IMR-90 (cell line): Measurements from ENCODE around the gene NLRC5. TPM values are rescaled to one million over a fixed set of nuclear protein-coding genes. Genes with fewer than 3 reads are reported as not detected.

Experiments used
- ATAC-seq: fragments of 200-7000 bp; cut with Tn5 transposase; 2 replicates; pipeline ENCODE4 v1.9.1; 2020; ENCODE audit warnings: low read depth, mild to moderate bottlenecking, moderate library complexity
- BruUV-seq: library from RNA; stranded (reverse); fragments of 400-500 nt; replicated peaks from 2 replicates; lab custom pipeline; 2021; lab: Mats Ljungman, UMichigan
- CTCF ChIA-PET: fragments of 300-600 bp; formaldehyde crosslinking; extraction: SDS; loops from one replicate; lab custom pipeline; 2021; ENCODE audit warnings: antibody characterized with exemption; lab: Yijun Ruan, JAX
- POLR2A ChIA-PET: fragments of 300-600 bp; sonication (Branson Sonifier 250); formaldehyde crosslinking; loops from one replicate; lab custom pipeline; 2022; ENCODE audit warnings: antibody characterized with exemption; ENCODE audit not compliant: unreplicated experiment; lab: Charles Lee
- DNase-seq: peaks from one replicate; pipeline ENCODE4 v3.0.0; 2013
- H2AFZ ChIP-seq: replicated peaks from 2 replicates; pipeline ENCODE3; 2013; ENCODE audit warnings: low read length, mild to moderate bottlenecking; ENCODE audit not compliant: poor library complexity
- H2AK5ac ChIP-seq: 2 replicates; pipeline ENCODE4 v1.6.1; 2013; ENCODE audit warnings: low read depth, low read length, inconsistent platforms
- H2AK9ac ChIP-seq: replicated peaks from 2 replicates; pipeline ENCODE3; 2013; ENCODE audit warnings: mild to moderate bottlenecking, low read depth, low read length, moderate library complexity; ENCODE audit not compliant: poor library complexity
- H2BK120ac ChIP-seq: 2 replicates; pipeline ENCODE4 v1.6.1; 2013; ENCODE audit warnings: low read depth, low read length, inconsistent platforms
- H2BK15ac ChIP-seq: 3 replicates; pipeline ENCODE4 v1.6.1; 2013; ENCODE audit warnings: low read depth, low read length, inconsistent platforms
- H2BK20ac ChIP-seq: 2 replicates; pipeline ENCODE4 v1.6.1; 2013; ENCODE audit warnings: low read depth, mild to moderate bottlenecking, inconsistent platforms, low read length, moderate library complexity
- H2BK5ac ChIP-seq: 2 replicates; pipeline ENCODE4 v1.6.1; 2013; ENCODE audit warnings: mild to moderate bottlenecking, low read depth, low read length, inconsistent platforms; ENCODE audit not compliant: poor library complexity, severe bottlenecking
- H3K14ac ChIP-seq: replicated peaks from 2 replicates; pipeline ENCODE4 v1.6.1; 2013; ENCODE audit warnings: low read depth, low read length, inconsistent platforms
- H3K18ac ChIP-seq: 2 replicates; pipeline ENCODE4 v1.6.1; 2013; ENCODE audit warnings: low read depth, low read length, control low read depth
- H3K23ac ChIP-seq: 2 replicates; pipeline ENCODE4 v1.6.1; 2013; ENCODE audit warnings: low read depth, low read length, inconsistent platforms
- H3K27ac ChIP-seq: 2 replicates; pipeline ENCODE4 v1.5.1; 2013; ENCODE audit warnings: mild to moderate bottlenecking, control low read depth, low read length; ENCODE audit not compliant: insufficient read depth
- H3K27me3 ChIP-seq: 2 replicates; pipeline ENCODE4 v1.6.1; 2013; ENCODE audit warnings: low read length; ENCODE audit not compliant: control insufficient read depth, insufficient read depth
- H3K36me3 ChIP-seq: 2 replicates; pipeline ENCODE4 v1.6.1; 2013; ENCODE audit warnings: low read length, mixed read lengths; ENCODE audit not compliant: control insufficient read depth, insufficient read depth
- H3K4ac ChIP-seq: 2 replicates; pipeline ENCODE4 v1.6.1; 2013; ENCODE audit warnings: low read depth, low read length, inconsistent platforms
- H3K4me1 ChIP-seq: 2 replicates; pipeline ENCODE4 v1.6.1; 2013; ENCODE audit warnings: low read length, mixed read lengths; ENCODE audit not compliant: control insufficient read depth, insufficient read depth
- H3K4me2 ChIP-seq: 2 replicates; pipeline ENCODE4 v1.6.1; 2013; ENCODE audit warnings: low read depth, mild to moderate bottlenecking, control low read depth, low read length, moderate library complexity
- H3K4me3 ChIP-seq: 2 replicates; pipeline ENCODE4 v1.5.1; 2013; ENCODE audit warnings: low read depth, mild to moderate bottlenecking, control low read depth, low read length, moderate library complexity; ENCODE audit not compliant: insufficient read depth
- H3K56ac ChIP-seq: 2 replicates; pipeline ENCODE4 v1.6.1; 2013; ENCODE audit warnings: low read length, inconsistent platforms; ENCODE audit not compliant: insufficient read depth; ENCODE audit errors: extremely low read depth
- H3K79me1 ChIP-seq, 2 experiments: 2 replicates each; pipeline ENCODE4 v1.6.1; 2013; ENCODE audit warnings: low read length in 2 of 2, inconsistent platforms in 1 of 2, low read depth in 1 of 2
- H3K9ac ChIP-seq: 2 replicates; pipeline ENCODE4 v1.6.1; 2013; ENCODE audit warnings: low read depth, low read length, control low read depth
- H3K9me1 ChIP-seq: 2 replicates; pipeline ENCODE4 v1.6.1; 2013; ENCODE audit warnings: low read length, inconsistent platforms; ENCODE audit not compliant: insufficient read depth
- H3K9me3 ChIP-seq: 2 replicates; pipeline ENCODE4 v1.6.1; 2013; ENCODE audit warnings: low read length; ENCODE audit not compliant: control insufficient read depth, insufficient read depth
- H4K20me1 ChIP-seq: 2 replicates; pipeline ENCODE4 v1.6.1; 2013; ENCODE audit warnings: low read length, inconsistent platforms; ENCODE audit not compliant: insufficient read depth
- H4K5ac ChIP-seq: 2 replicates; pipeline ENCODE4 v1.6.1; 2013; ENCODE audit warnings: mild to moderate bottlenecking, low read depth, low read length, control low read depth
- H4K8ac ChIP-seq, 2 experiments: 2 replicates each; pipeline ENCODE4 v1.6.1; 2013; ENCODE audit warnings: low read depth in 2 of 2, low read length in 2 of 2, control low read depth in 1 of 2, inconsistent platforms in 1 of 2
- H4K91ac ChIP-seq: 2 replicates; pipeline ENCODE4 v1.6.1; 2013; ENCODE audit warnings: low read depth, low read length, inconsistent platforms; ENCODE audit not compliant: insufficient read depth
- BHLHE40 ChIP-seq: fragments of 150-350 bp; IDR thresholded peaks from 2 replicates; pipeline ENCODE4 v1.6.1; 2016; ENCODE audit warnings: mild to moderate bottlenecking, low read depth, low read length
- CEBPB ChIP-seq: IDR thresholded peaks from 2 replicates; pipeline ENCODE4 v1.6.1; 2012; ENCODE audit warnings: low read depth, low read length, improper control_type of control experiment
- CHD1 ChIP-seq: IDR thresholded peaks from 2 replicates; pipeline ENCODE4 v1.6.1; 2012; ENCODE audit warnings: low read depth, low read length, improper control_type of control experiment
- MAFK ChIP-seq: IDR thresholded peaks from 2 replicates; pipeline ENCODE4 v1.6.1; 2012; ENCODE audit warnings: low read depth, low read length, improper control_type of control experiment
- MAZ ChIP-seq: IDR thresholded peaks from 2 replicates; pipeline ENCODE4 v1.6.1; 2012; ENCODE audit warnings: low read depth, mild to moderate bottlenecking, low read length, improper control_type of control experiment, moderate library complexity, borderline replicate concordance
- RAD21 ChIP-seq: IDR thresholded peaks from 2 replicates; pipeline ENCODE4 v1.6.1; 2012; ENCODE audit warnings: low read length, improper control_type of control experiment
- RCOR1 ChIP-seq: IDR thresholded peaks from 2 replicates; pipeline ENCODE4 v1.6.1; 2012; ENCODE audit warnings: mild to moderate bottlenecking, low read length, improper control_type of control experiment; ENCODE audit not compliant: insufficient replicate concordance
- RFX5 ChIP-seq: IDR thresholded peaks from 2 replicates; pipeline ENCODE4 v1.8.0; 2012; ENCODE audit warnings: low read depth, mild to moderate bottlenecking, low read length, moderate library complexity
- WGBS, 2 experiments: methylation state at CpG; one replicate each; pipeline versions ENCODE4 v1.1.5 to v1.1.7; 2013; ENCODE audit warnings: missing lambda C conversion rate in 2 of 2; ENCODE audit not compliant: insufficient read length in 1 of 2; ENCODE audit errors: extremely low coverage in 2 of 2; 5-methylcytosine and 5-hydroxymethylcytosine counted together
- dilution Hi-C: fragments of 300-500 bp; cut with HindIII; formaldehyde crosslinking; loops from one replicate; pipeline ENCODE4 v1.14.3; 2018; ENCODE audit warnings: low sequenced_read_pairs; ENCODE audit not compliant: unreplicated experiment
- in situ Hi-C: fragments of 300-500 bp; cut with MboI; formaldehyde crosslinking; loops from 3 replicates; pipeline ENCODE4 v1.14.3; 2019; ENCODE audit warnings: low sequenced_read_pairs, inconsistent platforms, mixed read lengths
- intact Hi-C: fragments of 100-400 bp; cut with micrococcal nuclease; formaldehyde crosslinking; loops from 2 replicates; pipeline ENCODE4 v1.10.0; 2022
- polyA plus RNA-seq, 3 experiments: library from polyadenylated mRNA; depleted of rRNA; stranded (reverse); fragments of >200 nt; gene quantifications; 2 replicates each; pipeline ENCODE4 v1.2.3, GENCODE V29; 2012; ENCODE audit warnings: low replicate concordance in 1 of 3
- total RNA-seq: library from RNA; depleted of rRNA; stranded (reverse); fragments of >200 nt; gene quantifications from 2 replicates; pipeline ENCODE4 v1.2.3, GENCODE V29; 2012
- TF ChIP-seq, protein P1 (sequence below): fragments of 150-350 bp; IDR thresholded peaks from 2 replicates; pipeline ENCODE4 v1.6.1; 2016; ENCODE audit warnings: low read depth, mild to moderate bottlenecking, low read length, moderate library complexity, borderline replicate concordance
- TF ChIP-seq, protein P2 (sequence below): fragments of 150-350 bp; IDR thresholded peaks from 2 replicates; pipeline ENCODE4 v1.6.1; 2017; ENCODE audit warnings: mild to moderate bottlenecking, antibody characterized with exemption, low read length, low read depth

NLRC5 gene
- total and polyA plus RNA-seq, 2 of the 4 experiments (the other 2 are of a cell fraction), result 9.1 to 14.9 TPM

DNA sequence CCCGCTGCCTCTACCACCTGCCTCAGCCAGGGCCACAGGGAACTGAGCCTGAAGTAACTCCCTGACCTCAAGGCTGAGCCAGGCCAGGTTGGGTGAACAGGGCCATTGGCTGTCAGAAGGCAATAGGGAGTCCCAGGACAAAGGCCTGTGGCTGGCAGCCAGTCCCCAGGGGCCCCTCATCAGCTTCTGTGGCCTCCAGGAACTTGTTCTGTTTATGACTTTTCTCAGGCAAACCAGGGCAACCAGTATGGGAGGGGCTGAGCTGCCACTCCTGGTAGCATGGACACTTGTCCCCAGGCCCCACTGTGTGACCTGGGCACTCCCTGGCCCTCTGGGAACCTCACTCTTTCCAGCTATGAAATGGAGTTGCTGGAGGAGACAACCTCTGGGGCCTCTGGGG lies 143.1 kb downstream of the NLRC5 start:
- Histone ChIP-seq H2BK5ac (no peak overlapping the region), H2BK20ac (no peak overlapping the region), H3K4me1 (no peaks in the 10 kb centered on the region), H4K20me1 (no peaks in the 10 kb centered on the region), H3K23ac (peak overlapping the region; percentile 27; the same call in 1 of the 2 replicates), H4K91ac (no peak overlapping the region), H3K36me3 (no peaks in the 10 kb centered on the region; the same call in 1 of the 2 replicates), H3K9me3 (no peaks in the 10 kb centered on the region), H3K9ac (no peak overlapping the region), H3K18ac (no peak overlapping the region), H3K27me3 (no peaks in the 10 kb centered on the region), H2BK120ac (no peak overlapping the region), H3K9me1 (peaks cover 3% of the 10 kb centered on the region; the same call in 1 of the 2 replicates), H4K8ac (no peak overlapping the region), H2AK9ac (peak overlapping the region; percentile 78), H3K4ac (no peak overlapping the region), H4K5ac (no peak overlapping the region), H3K27ac (no peak overlapping the region), H2BK15ac (no peak overlapping the region), H2AFZ (no peak overlapping the region), H2AK5ac (no peak overlapping the region), H3K56ac (no peak overlapping the region), H3K4me3 (no peak overlapping the region), H3K14ac (no peak overlapping the region), H3K4me2 (no peak overlapping the region), H3K79me1 (no peaks in the 10 kb centered on the region)
- intact Hi-C loops (no loop called here), in situ Hi-C loops (no loop called here), dilution Hi-C loops (no loop called here)
- BruUV-seq, result no TSS peak
- ChIA-PET CTCF (no interaction called here), POLR2A (no interaction called here)
- DNase-seq (no peak), ATAC-seq (no peak; the same call in 1 of the 2 replicates)
- TF ChIP-seq RAD21 (no peak), CEBPB (no peak), RCOR1 (no peak), BHLHE40 (no peak), MAFK (no peak), RFX5 (no peak), MAZ (no peak), CHD1 (no peak)
- TF ChIP-seq, protein P1, sequence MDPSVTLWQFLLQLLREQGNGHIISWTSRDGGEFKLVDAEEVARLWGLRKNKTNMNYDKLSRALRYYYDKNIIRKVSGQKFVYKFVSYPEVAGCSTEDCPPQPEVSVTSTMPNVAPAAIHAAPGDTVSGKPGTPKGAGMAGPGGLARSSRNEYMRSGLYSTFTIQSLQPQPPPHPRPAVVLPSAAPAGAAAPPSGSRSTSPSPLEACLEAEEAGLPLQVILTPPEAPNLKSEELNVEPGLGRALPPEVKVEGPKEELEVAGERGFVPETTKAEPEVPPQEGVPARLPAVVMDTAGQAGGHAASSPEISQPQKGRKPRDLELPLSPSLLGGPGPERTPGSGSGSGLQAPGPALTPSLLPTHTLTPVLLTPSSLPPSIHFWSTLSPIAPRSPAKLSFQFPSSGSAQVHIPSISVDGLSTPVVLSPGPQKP, result no peak
- TF ChIP-seq, protein P2, sequence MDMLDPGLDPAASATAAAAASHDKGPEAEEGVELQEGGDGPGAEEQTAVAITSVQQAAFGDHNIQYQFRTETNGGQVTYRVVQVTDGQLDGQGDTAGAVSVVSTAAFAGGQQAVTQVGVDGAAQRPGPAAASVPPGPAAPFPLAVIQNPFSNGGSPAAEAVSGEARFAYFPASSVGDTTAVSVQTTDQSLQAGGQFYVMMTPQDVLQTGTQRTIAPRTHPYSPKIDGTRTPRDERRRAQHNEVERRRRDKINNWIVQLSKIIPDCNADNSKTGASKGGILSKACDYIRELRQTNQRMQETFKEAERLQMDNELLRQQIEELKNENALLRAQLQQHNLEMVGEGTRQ, result no peak
- no CpG with 5 or more reads among the region's 1 CpG for WGBS, 2 experiments
